GM12878 (cell line): ENCODE results near the gene PRR4. TPM values are rescaled to one million over a fixed set of nuclear protein-coding genes. Genes with fewer than 3 reads are reported as not detected.

Experiments
- ATAC-seq: fragments of 200-7000 bp; cut with Tn5 transposase; 3 replicates; pipeline ENCODE4 v1.9.1; 2020; ENCODE audit warnings: mild to moderate bottlenecking, moderate library complexity
- BruUV-seq: library from RNA; stranded (reverse); fragments of 400-500 nt; replicated peaks from 2 replicates; lab custom pipeline; 2021; lab: Mats Ljungman, UMichigan
- CTCF ChIA-PET: fragments of 300-600 bp; sonication (Branson Sonifier 250); formaldehyde crosslinking; extraction: SDS; loops from one replicate; lab custom pipeline; 2021; ENCODE audit warnings: inconsistent platforms; lab: Yijun Ruan, JAX
- POLR2A ChIA-PET: fragments of 350-600 bp; formaldehyde crosslinking; extraction: SDS; loops from one replicate; lab custom pipeline; 2021; ENCODE audit warnings: inconsistent platforms; lab: Charles Lee
- RAD21 ChIA-PET: fragments of 300-600 bp; sonication (Branson Sonifier 250); formaldehyde crosslinking; loops from one replicate; lab custom pipeline; 2023; ENCODE audit warnings: antibody characterized with exemption; ENCODE audit not compliant: unreplicated experiment; lab: Charles Lee
- SMC1A ChIA-PET: fragments of 300-600 bp; sonication (Branson Sonifier 250); formaldehyde crosslinking; loops from one replicate; lab custom pipeline; 2023; ENCODE audit not compliant: unreplicated experiment, uncharacterized antibody; lab: Charles Lee
- DNase-seq: peaks from one replicate; pipeline ENCODE4 v3.0.0-alpha.2; 2011; ENCODE audit warnings: low read depth, low spot score
- FAIRE-seq: peaks from 3 replicates; lab custom pipeline; 2011; peaks lifted over from hg19 to GRCh38; lab: Jason Lieb, UNC
- H2AFZ ChIP-seq: 2 replicates; pipeline ENCODE4 v1.6.0; 2011; ENCODE audit warnings: low read depth, low read length, control low read depth; ENCODE audit not compliant: control insufficient read depth
- H3K27ac ChIP-seq: 2 replicates; pipeline ENCODE4 v1.5.1; 2011; ENCODE audit warnings: control low read depth; ENCODE audit not compliant: control insufficient read depth, insufficient read depth
- H3K27me3 ChIP-seq, 2 experiments: replicated peaks in 1 of 2; 2 replicates each; pipeline versions ENCODE4 v1.6.0 to v1.6.1; 2011; ENCODE audit warnings: low read length in 1 of 2; ENCODE audit not compliant: control insufficient read depth in 2 of 2, insufficient read depth in 2 of 2
- H3K36me3 ChIP-seq, 2 experiments: 2 replicates each; pipeline ENCODE4 v1.5.1; 2011; ENCODE audit warnings: low read length in 1 of 2; ENCODE audit not compliant: control insufficient read depth in 2 of 2, insufficient read depth in 2 of 2
- H3K4me1 ChIP-seq: 2 replicates; pipeline ENCODE4 v1.6.1; 2011; ENCODE audit warnings: mild to moderate bottlenecking, low read length, moderate library complexity, mixed read lengths; ENCODE audit not compliant: control insufficient read depth, insufficient read depth
- H3K4me2 ChIP-seq: 2 replicates; pipeline ENCODE4 v1.6.0; 2011; ENCODE audit warnings: control low read depth; ENCODE audit not compliant: control insufficient read depth, insufficient read depth
- H3K4me3 ChIP-seq: fragments of 200-600 bp; sonication (generic); 2 replicates; pipeline ENCODE4 v1.5.1; 2016
- H3K79me2 ChIP-seq: 2 replicates; pipeline ENCODE4 v1.6.0; 2011; ENCODE audit warnings: low read length; ENCODE audit not compliant: control insufficient read depth, insufficient read depth
- H3K9ac ChIP-seq: 2 replicates; pipeline ENCODE4 v1.8.0; 2011; ENCODE audit warnings: low read length, control low read depth, mixed read lengths; ENCODE audit not compliant: control insufficient read depth, insufficient read depth
- H3K9me3 ChIP-seq: replicated peaks from 3 replicates; pipeline ENCODE4 v1.5.1; 2011; ENCODE audit warnings: mild to moderate bottlenecking, low read length; ENCODE audit not compliant: control insufficient read depth, insufficient read depth
- H4K20me1 ChIP-seq: 2 replicates; pipeline ENCODE4 v1.6.0; 2011; ENCODE audit not compliant: control insufficient read depth, insufficient read depth
- CTCF ChIP-seq, 3 experiments: IDR thresholded peaks in 2 of 3; conservative IDR thresholded peaks in 1 of 3; 2 replicates each; pipeline ENCODE4 v1.5.1; 2011; ENCODE audit warnings: low read depth in 3 of 3, low read length in 3 of 3, mild to moderate bottlenecking in 3 of 3, control low read depth in 2 of 3, moderate library complexity in 2 of 3, inconsistent platforms in 1 of 3, mixed read lengths in 1 of 3; ENCODE audit not compliant: control insufficient read depth in 2 of 3, insufficient read depth in 1 of 3; ENCODE audit errors: extremely low read depth in 1 of 3
- CUX1 ChIP-seq: IDR thresholded peaks from 2 replicates; pipeline ENCODE4 v1.6.1; 2012; ENCODE audit warnings: improper control_type of control experiment, low read depth, low read length; ENCODE audit not compliant: insufficient replicate concordance
- EED ChIP-seq: sonication (generic); IDR thresholded peaks from 2 replicates; pipeline ENCODE4 v1.6.1; 2016; ENCODE audit warnings: antibody characterized with exemption, low read depth
- EP300 ChIP-seq, 2 experiments: fragments of 150-350 bp in 1 of 2; IDR thresholded peaks; 2 replicates each; pipeline ENCODE4 v1.6.1; 2011 to 2012; ENCODE audit warnings: low read depth in 2 of 2, low read length in 2 of 2, borderline replicate concordance in 1 of 2, improper control_type of control experiment in 1 of 2, inconsistent platforms in 1 of 2; ENCODE audit not compliant: control insufficient read depth in 1 of 2
- NFYB ChIP-seq: IDR thresholded peaks from 2 replicates; pipeline ENCODE4 v1.6.1; 2011; ENCODE audit warnings: low read depth, mild to moderate bottlenecking, low read length, improper control_type of control experiment, moderate library complexity; ENCODE audit not compliant: insufficient read depth
- NR2C1 ChIP-seq: fragments of 450-650 bp; IDR thresholded peaks from 2 replicates; pipeline ENCODE4 v1.6.1; 2017; ENCODE audit warnings: antibody characterized with exemption, mild to moderate bottlenecking, moderate library complexity
- NR2F1 ChIP-seq: fragments of 450-650 bp; conservative IDR thresholded peaks from 2 replicates; pipeline ENCODE4 v1.6.1; 2017; ENCODE audit warnings: mild to moderate bottlenecking
- NRF1 ChIP-seq: conservative IDR thresholded peaks from 2 replicates; pipeline ENCODE4 v1.6.1; 2011; ENCODE audit warnings: mild to moderate bottlenecking, low read depth, low read length, improper control_type of control experiment
- POLR2AphosphoS2 ChIP-seq: IDR thresholded peaks from 2 replicates; pipeline ENCODE4 v1.6.1; 2011; ENCODE audit warnings: low read depth, mild to moderate bottlenecking, low read length, improper control_type of control experiment, moderate library complexity
- RELB ChIP-seq: fragments of 450-650 bp; IDR thresholded peaks from 2 replicates; pipeline ENCODE4 v1.6.1; 2017; ENCODE audit warnings: low read depth, mild to moderate bottlenecking, moderate library complexity
- STAT3 ChIP-seq: IDR thresholded peaks from 2 replicates; pipeline ENCODE4 v1.6.1; 2011; ENCODE audit warnings: low read depth, low read length, improper control_type of control experiment
- SUPT20H ChIP-seq: IDR thresholded peaks from 2 replicates; pipeline ENCODE4 v1.6.1; 2011; ENCODE audit warnings: low read depth, mild to moderate bottlenecking, low read length, moderate library complexity, borderline replicate concordance; ENCODE audit not compliant: control insufficient read depth
- WGBS: methylation state at CpG from one replicate; pipeline ENCODE4 v1.1.6; 2016; ENCODE audit warnings: low lambda C conversion rate; ENCODE audit not compliant: insufficient replicate concordance, insufficient coverage; ENCODE audit errors: missing lambda C conversion rate; 5-methylcytosine and 5-hydroxymethylcytosine counted together
- in situ Hi-C: fragments of 300-500 bp; cut with MboI; formaldehyde crosslinking; loops from 9 replicates; pipeline ENCODE4 v1.14.3; 2018; ENCODE audit warnings: mixed read lengths
- intact Hi-C: fragments of 100-400 bp; cut with micrococcal nuclease; formaldehyde crosslinking; loops from one replicate; pipeline ENCODE4 v1.14.2; 2022; ENCODE audit not compliant: unreplicated experiment
- polyA plus RNA-seq, 11 experiments: library from polyadenylated mRNA; depleted of rRNA in 4 of 11; unstranded in 6 of 11; stranded (reverse) in 5 of 11; fragments of >200 nt; fragmentation: Nextera tagmentation in 4 of 11; fragmentation: Illumina TruSeq in 1 of 11; extraction: Ambion mirVana in 4 of 11; extraction: Trizol in 1 of 11; gene quantifications; 1 replicate in 1 of 11; 2 replicates in 10 of 11; pipeline versions ENCODE4 v1.2.1 to v1.2.3, GENCODE V29; 2011 to 2016; ENCODE audit warnings: inconsistent platforms in 2 of 11, missing spikeins in 2 of 11, low read depth in 1 of 11
- total RNA-seq, 4 experiments: library from RNA; depleted of rRNA in 3 of 4; stranded (reverse); fragments of >200 nt in 3 of 4; fragmentation: Illumina TruSeq in 1 of 4; extraction: Trizol in 1 of 4; gene quantifications; 2 replicates each; pipeline versions ENCODE4 v1.2.1 to v1.2.3, GENCODE V29; 2013 to 2021

The PRR4 gene
- total and polyA plus RNA-seq, 10 of the 15 experiments (the other 5 are each of a cell fraction or from before 2014, with no cell fraction given): 0.85 to 5.7 (median 1.7) TPM

GRCh38 chr12:10801741-10802140 is 47.5 kb downstream of the PRR4 start:
- H3K79me2 ChIP-seq: no peaks in the 10 kb centered on the region
- FAIRE-seq: no peak
- H3K4me3 ChIP-seq: no peak overlapping the region
- no peaks in the 10 kb centered on the region for H3K4me1 ChIP-seq
- DNase-seq: no peak
- peaks cover 1 to 3% of the 10 kb centered on the region in 2 experiments; a peak in 2 of 4 replicates for H3K27me3 ChIP-seq
- intact Hi-C loops: no loop called here
- H3K4me2 ChIP-seq: no peak overlapping the region
- RAD21 ChIA-PET: no interaction called here
- no peaks in the 10 kb centered on the region for H4K20me1 ChIP-seq
- H3K36me3 ChIP-seq: no peaks in the 10 kb centered on the region
- no peak for ATAC-seq
- POLR2A ChIA-PET: no interaction called here
- WGBS: 22% methylated on average over 5 of the region's 5 CpGs
- CTCF ChIA-PET: interaction anchor here (0.6 kb wide), 1 partner anchor 330 kb away, joined by 4 read pairs; no protein-coding TSS in a partner anchor
- H3K27ac ChIP-seq: no peak overlapping the region
- no peak overlapping the region for H3K9ac ChIP-seq
- no TSS peak for BruUV-seq
- no peaks in the 10 kb centered on the region for H3K9me3 ChIP-seq
- TF ChIP-seq POLR2AphosphoS2: no peak
- no peak for TF ChIP-seq CUX1
- no peak for TF ChIP-seq NRF1
- TF ChIP-seq NR2C1: no peak
- no peak for TF ChIP-seq EP300 (IDR thresholded peaks at IDR 0.05; ENCODE audit: borderline replicate concordance in 1 of 2, control insufficient read depth in 1 of 2, low read depth in 2 of 2, low read length in 2 of 2)
- TF ChIP-seq NR2F1: no peak
- TF ChIP-seq SUPT20H: no peak
- TF ChIP-seq CTCF (IDR thresholded peaks at IDR 0.05 in 2 of 3, conservative IDR thresholded peaks at IDR 0.05 in 1 of 3; ENCODE audit: control insufficient read depth in 2 of 3, extremely low read depth in 1 of 3, insufficient read depth in 1 of 3, low read depth in 3 of 3, low read length in 3 of 3): no peak
- no peak for TF ChIP-seq RELB
- no peak for TF ChIP-seq NFYB
- TF ChIP-seq STAT3: no peak
- TF ChIP-seq EED: no peak
- TF ChIP-seq, all 136 proteins: peak for 0
- SMC1A ChIA-PET: no interaction called here
- in situ Hi-C loops: no loop called here
- no peak overlapping the region for H2AFZ ChIP-seq
